HepG2 (cell line): ENCODE data around the gene CAVIN1. TPM values are rescaled to one million over a fixed set of nuclear protein-coding genes. Genes with fewer than 3 reads are reported as not detected.

ENCODE experiments used
- ATAC-seq: fragments of 200-7000 bp; cut with Tn5 transposase; 3 replicates; pipeline ENCODE4 v1.9.1; 2020; ENCODE audit warnings: mild to moderate bottlenecking, moderate library complexity
- BruUV-seq: library from RNA; stranded (reverse); fragments of 400-500 nt; replicated peaks from 2 replicates; lab custom pipeline; 2021; lab: Mats Ljungman, UMichigan
- CTCF ChIA-PET: fragments of 300-600 bp; formaldehyde crosslinking; extraction: SDS; loops from one replicate; lab custom pipeline; 2021; ENCODE audit warnings: low total read pairs, inconsistent platforms, low intra/inter-chr PET ratio; lab: Yijun Ruan, JAX
- POLR2A ChIA-PET: fragments of 350-600 bp; sonication (Branson Sonifier 250); formaldehyde crosslinking; loops from one replicate; lab custom pipeline; 2020; ENCODE audit warnings: antibody characterized with exemption, inconsistent platforms; lab: Yijun Ruan, JAX
- DNase-seq: peaks from one replicate; pipeline ENCODE4 v3.0.0-alpha.2; 2015; ENCODE audit warnings: low spot score
- FAIRE-seq: peaks from 3 replicates; lab custom pipeline; 2011; peaks lifted over from hg19 to GRCh38; lab: Jason Lieb, UNC
- H2AFZ ChIP-seq: one replicate; pipeline ENCODE4 v1.6.1; 2011; ENCODE audit warnings: low read length, inconsistent platforms
- H3K27ac ChIP-seq: fragments of 300-600 bp; 3 replicates; pipeline ENCODE4 v1.8.0; 2011; ENCODE audit warnings: mixed run types, mild to moderate bottlenecking, mixed read lengths, low read length, inconsistent platforms; ENCODE audit not compliant: insufficient read depth; ENCODE audit errors: extremely low read length
- H3K27me3 ChIP-seq, 2 experiments: fragments of 200-600 bp in 1 of 2; 2 replicates in 1 of 2; 3 replicates in 1 of 2; pipeline versions ENCODE4 v1.6.0 to v1.8.0; 2011; ENCODE audit warnings: low read length in 2 of 2, mild to moderate bottlenecking in 2 of 2, moderate library complexity in 2 of 2, inconsistent platforms in 1 of 2; ENCODE audit not compliant: insufficient read depth in 2 of 2, control insufficient read depth in 1 of 2
- H3K36me3 ChIP-seq, 2 experiments: fragments of 200-600 bp in 1 of 2; replicated peaks in 1 of 2; 2 replicates in 1 of 2; 3 replicates in 1 of 2; pipeline versions ENCODE4 v1.5.1 to v1.8.0; 2011; ENCODE audit warnings: low read length in 2 of 2, inconsistent platforms in 1 of 2; ENCODE audit not compliant: insufficient read depth in 2 of 2, control insufficient read depth in 1 of 2
- H3K4me1 ChIP-seq: 2 replicates; pipeline ENCODE4 v1.5.1; 2012; ENCODE audit warnings: low read length, inconsistent platforms; ENCODE audit not compliant: insufficient read depth
- H3K4me2 ChIP-seq: 2 replicates; pipeline ENCODE4 v1.6.0; 2011; ENCODE audit warnings: low read depth, low read length, inconsistent platforms
- H3K4me3 ChIP-seq, 3 experiments: fragments of 200-600 bp in 1 of 3; sonication (generic), shearing (Covaris generic) in 1 of 3; replicated peaks in 1 of 3; 2 replicates each; pipeline ENCODE4 v1.5.1; 2011 to 2016; ENCODE audit warnings: low read length in 3 of 3, inconsistent platforms in 2 of 3, low read depth in 2 of 3, mild to moderate bottlenecking in 2 of 3, control low read depth in 1 of 3, mixed read lengths in 1 of 3; ENCODE audit not compliant: insufficient read depth in 1 of 3
- H3K79me2 ChIP-seq: one replicate; pipeline ENCODE4 v1.6.1; 2011; ENCODE audit warnings: low read length, inconsistent platforms; ENCODE audit not compliant: insufficient read depth
- H3K9ac ChIP-seq: 2 replicates; pipeline ENCODE4 v1.6.0; 2011; ENCODE audit warnings: mild to moderate bottlenecking, low read depth, low read length, inconsistent platforms; ENCODE audit not compliant: insufficient read depth
- H3K9me3 ChIP-seq: 2 replicates; pipeline ENCODE4 v1.5.1; 2012; ENCODE audit warnings: mild to moderate bottlenecking, low read length
- H4K20me1 ChIP-seq: 2 replicates; pipeline ENCODE4 v1.6.0; 2011; ENCODE audit warnings: inconsistent platforms, mild to moderate bottlenecking, low read length, moderate library complexity; ENCODE audit not compliant: insufficient read depth
- AKAP8 ChIP-seq: sonication (generic); formaldehyde crosslinking; IDR thresholded peaks from 2 replicates; pipeline ENCODE4 v1.5.1; 2020; ENCODE audit warnings: mild to moderate bottlenecking, missing genetic modification reagents
- MAFK ChIP-seq, 2 experiments: IDR thresholded peaks in 1 of 2; conservative IDR thresholded peaks in 1 of 2; 2 replicates each; pipeline ENCODE4 v1.6.1; 2011; ENCODE audit warnings: improper control_type of control experiment in 2 of 2, low read length in 2 of 2
- RAD21 ChIP-seq: fragments of 450-650 bp; formaldehyde crosslinking; IDR thresholded peaks from 2 replicates; pipeline ENCODE4 v1.5.0; 2020; ENCODE audit warnings: mild to moderate bottlenecking
- SMC3 ChIP-seq: IDR thresholded peaks from 2 replicates; pipeline ENCODE4 v1.6.1; 2011; ENCODE audit warnings: low read length, improper control_type of control experiment
- STAG1 ChIP-seq: sonication (generic); formaldehyde crosslinking; IDR thresholded peaks from 2 replicates; pipeline ENCODE4 v1.4.0; 2020; ENCODE audit warnings: missing genetic modification reagents
- STAT5B ChIP-seq: sonication (generic); formaldehyde crosslinking; IDR thresholded peaks from 2 replicates; pipeline ENCODE4 v1.4.0; 2020; ENCODE audit warnings: missing genetic modification reagents
- WGBS: methylation state at CpG from one replicate; pipeline ENCODE4 v1.1.6; 2017; ENCODE audit warnings: low lambda C conversion rate; 5-methylcytosine and 5-hydroxymethylcytosine counted together
- in situ Hi-C: cut with HindIII; loops from 2 replicates; pipeline ENCODE4 v1.10.0; 2017; ENCODE audit warnings: low pct_unique_long_range_greater_than_20kb; ENCODE audit not compliant: extremely low pct_ligation_motif_present
- intact Hi-C: fragments of 100-400 bp; cut with micrococcal nuclease; formaldehyde crosslinking; loops from one replicate; pipeline ENCODE4 v1.10.0; 2022; ENCODE audit not compliant: unreplicated experiment
- polyA plus RNA-seq, 8 experiments: library from polyadenylated mRNA; depleted of rRNA in 3 of 8; stranded (reverse) in 7 of 8; unstranded in 1 of 8; fragments of >200 nt; fragmentation: Illumina TruSeq in 4 of 8; extraction: Trizol in 4 of 8; gene quantifications; 2 replicates each; pipeline versions ENCODE4 v1.2.1 to v1.2.3, GENCODE V29; 2011 to 2016; ENCODE audit warnings: low read depth in 4 of 8, missing spikeins in 1 of 8, mixed read lengths in 1 of 8; ENCODE audit not compliant: insufficient read depth in 1 of 8
- total RNA-seq, 5 experiments: library from RNA; depleted of rRNA; stranded (reverse); fragments of >200 nt; fragmentation: Illumina TruSeq; extraction: Trizol; gene quantifications; 2 replicates each; pipeline ENCODE4 v1.2.3, GENCODE V29; 2016; ENCODE audit warnings: low read depth in 1 of 5
- TF ChIP-seq, protein P1 (sequence below): sonication (generic); formaldehyde crosslinking; IDR thresholded peaks from 2 replicates; pipeline ENCODE4 v1.5.0; 2020; ENCODE audit warnings: mild to moderate bottlenecking, missing genetic modification reagents, moderate library complexity
- TF ChIP-seq, protein P2 (sequence below): sonication (generic); formaldehyde crosslinking; IDR thresholded peaks from 2 replicates; pipeline ENCODE4 v1.5.0; 2020; ENCODE audit warnings: mild to moderate bottlenecking, missing genetic modification reagents, borderline replicate concordance

CAVIN1 gene
- total and polyA plus RNA-seq, 2 of the 13 experiments (the other 11 are each of a cell fraction or from before 2014, with no cell fraction given) = 15.9 to 25.5 TPM

DNA sequence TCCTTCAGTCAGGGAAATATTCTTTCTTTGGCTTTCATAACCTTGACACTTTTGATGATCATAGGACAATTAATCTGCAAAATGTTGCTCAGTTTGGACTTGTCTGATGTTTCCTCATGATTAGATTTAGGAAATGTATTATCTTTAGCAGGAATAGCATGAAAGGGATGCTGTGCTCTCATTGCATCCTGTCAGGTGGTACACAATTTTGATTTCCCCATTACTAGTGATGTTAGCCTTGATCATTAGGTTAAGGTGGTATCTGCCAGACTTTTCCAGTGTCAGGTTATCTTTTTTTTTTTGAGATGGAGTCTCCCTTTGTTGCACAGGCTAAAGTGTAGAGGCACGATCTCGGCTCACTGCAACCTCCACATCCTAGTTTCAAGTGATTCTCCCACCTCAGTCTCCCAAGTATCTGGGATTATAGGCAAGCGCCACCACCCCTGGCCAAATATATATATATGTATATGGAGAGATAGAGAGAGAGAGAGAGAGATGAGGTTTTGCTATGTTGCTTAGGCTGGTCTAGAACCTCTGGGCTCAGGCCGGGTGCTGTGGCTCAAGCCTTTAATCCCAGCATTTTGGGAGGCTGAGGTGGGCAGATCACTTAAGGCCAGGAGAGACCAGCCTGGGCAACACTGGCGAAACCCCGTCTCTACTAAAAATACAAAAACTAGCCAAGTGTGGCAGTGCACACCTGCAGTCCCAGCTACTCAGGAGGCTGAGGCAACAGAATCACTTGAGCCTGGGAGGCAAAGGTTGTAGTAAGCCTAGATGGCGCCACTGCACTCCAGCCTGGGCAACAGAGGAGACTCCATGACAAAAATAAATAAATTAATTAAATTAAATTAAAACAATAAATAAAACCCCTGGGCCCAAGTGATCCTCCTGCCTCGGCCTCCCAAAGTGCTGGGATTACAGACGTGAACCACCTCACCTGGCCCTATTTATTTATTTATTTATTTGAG lies 15.8 kb upstream of the CAVIN1 start:
- TF ChIP-seq, protein P1, sequence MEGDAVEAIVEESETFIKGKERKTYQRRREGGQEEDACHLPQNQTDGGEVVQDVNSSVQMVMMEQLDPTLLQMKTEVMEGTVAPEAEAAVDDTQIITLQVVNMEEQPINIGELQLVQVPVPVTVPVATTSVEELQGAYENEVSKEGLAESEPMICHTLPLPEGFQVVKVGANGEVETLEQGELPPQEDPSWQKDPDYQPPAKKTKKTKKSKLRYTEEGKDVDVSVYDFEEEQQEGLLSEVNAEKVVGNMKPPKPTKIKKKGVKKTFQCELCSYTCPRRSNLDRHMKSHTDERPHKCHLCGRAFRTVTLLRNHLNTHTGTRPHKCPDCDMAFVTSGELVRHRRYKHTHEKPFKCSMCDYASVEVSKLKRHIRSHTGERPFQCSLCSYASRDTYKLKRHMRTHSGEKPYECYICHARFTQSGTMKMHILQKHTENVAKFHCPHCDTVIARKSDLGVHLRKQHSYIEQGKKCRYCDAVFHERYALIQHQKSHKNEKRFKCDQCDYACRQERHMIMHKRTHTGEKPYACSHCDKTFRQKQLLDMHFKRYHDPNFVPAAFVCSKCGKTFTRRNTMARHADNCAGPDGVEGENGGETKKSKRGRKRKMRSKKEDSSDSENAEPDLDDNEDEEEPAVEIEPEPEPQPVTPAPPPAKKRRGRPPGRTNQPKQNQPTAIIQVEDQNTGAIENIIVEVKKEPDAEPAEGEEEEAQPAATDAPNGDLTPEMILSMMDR (CRISPR knock-in tag) = peak; percentile 60
- TF ChIP-seq STAT5B (no peak), AKAP8 (no peak), SMC3 (0 out of 2 replicates have a peak, but pooled peaks have one; percentile 20), RAD21 (0 out of 2 replicates have a peak, but pooled peaks have one; percentile 25), STAG1 (peak; percentile 54), MAFK (conservative IDR thresholded peaks at IDR 0.05 in 1 of 2, IDR thresholded peaks at IDR 0.05 in 1 of 2; ENCODE audit: low read length in 2 of 2) (no peak)
- TF ChIP-seq, protein P2, sequence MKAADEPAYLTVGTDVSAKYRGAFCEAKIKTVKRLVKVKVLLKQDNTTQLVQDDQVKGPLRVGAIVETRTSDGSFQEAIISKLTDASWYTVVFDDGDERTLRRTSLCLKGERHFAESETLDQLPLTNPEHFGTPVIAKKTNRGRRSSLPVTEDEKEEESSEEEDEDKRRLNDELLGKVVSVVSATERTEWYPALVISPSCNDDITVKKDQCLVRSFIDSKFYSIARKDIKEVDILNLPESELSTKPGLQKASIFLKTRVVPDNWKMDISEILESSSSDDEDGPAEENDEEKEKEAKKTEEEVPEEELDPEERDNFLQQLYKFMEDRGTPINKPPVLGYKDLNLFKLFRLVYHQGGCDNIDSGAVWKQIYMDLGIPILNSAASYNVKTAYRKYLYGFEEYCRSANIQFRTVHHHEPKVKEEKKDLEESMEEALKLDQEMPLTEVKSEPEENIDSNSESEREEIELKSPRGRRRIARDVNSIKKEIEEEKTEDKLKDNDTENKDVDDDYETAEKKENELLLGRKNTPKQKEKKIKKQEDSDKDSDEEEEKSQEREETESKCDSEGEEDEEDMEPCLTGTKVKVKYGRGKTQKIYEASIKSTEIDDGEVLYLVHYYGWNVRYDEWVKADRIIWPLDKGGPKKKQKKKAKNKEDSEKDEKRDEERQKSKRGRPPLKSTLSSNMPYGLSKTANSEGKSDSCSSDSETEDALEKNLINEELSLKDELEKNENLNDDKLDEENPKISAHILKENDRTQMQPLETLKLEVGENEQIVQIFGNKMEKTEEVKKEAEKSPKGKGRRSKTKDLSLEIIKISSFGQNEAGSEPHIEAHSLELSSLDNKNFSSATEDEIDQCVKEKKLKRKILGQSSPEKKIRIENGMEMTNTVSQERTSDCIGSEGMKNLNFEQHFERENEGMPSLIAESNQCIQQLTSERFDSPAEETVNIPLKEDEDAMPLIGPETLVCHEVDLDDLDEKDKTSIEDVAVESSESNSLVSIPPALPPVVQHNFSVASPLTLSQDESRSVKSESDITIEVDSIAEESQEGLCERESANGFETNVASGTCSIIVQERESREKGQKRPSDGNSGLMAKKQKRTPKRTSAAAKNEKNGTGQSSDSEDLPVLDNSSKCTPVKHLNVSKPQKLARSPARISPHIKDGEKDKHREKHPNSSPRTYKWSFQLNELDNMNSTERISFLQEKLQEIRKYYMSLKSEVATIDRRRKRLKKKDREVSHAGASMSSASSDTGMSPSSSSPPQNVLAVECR (CRISPR knock-in tag) = peak; percentile 25; the same call in 1 of the 2 replicates
- no peaks in the 10 kb centered on the region for H3K27me3 ChIP-seq
- H3K4me3 ChIP-seq = no peak overlapping the region
- intact Hi-C loops (no loop called here), in situ Hi-C loops (no loop called here)
- H3K4me2 ChIP-seq = no peak overlapping the region
- WGBS = 52% methylated on average over 9 of the region's 9 CpGs
- ChIA-PET CTCF (interaction anchor here (1.3 kb wide), 1 partner anchor 88 kb away, joined by 3 read pairs; no protein-coding TSS in a partner anchor), POLR2A (interaction anchor here (0.6 kb wide), 1 partner anchor 97 kb away, joined by 3 read pairs; no protein-coding TSS in a partner anchor)
- H3K79me2 ChIP-seq = no peaks in the 10 kb centered on the region
- H3K36me3 ChIP-seq = no peaks in the 10 kb centered on the region
- FAIRE-seq = no peak
- DNase-seq = peak; percentile 39
- no peak overlapping the region for H2AFZ ChIP-seq
- BruUV-seq = no TSS peak
- no peaks in the 10 kb centered on the region for H4K20me1 ChIP-seq
- no peaks in the 10 kb centered on the region for H3K9me3 ChIP-seq
- H3K27ac ChIP-seq = no peak overlapping the region
- peaks cover 60% of the 10 kb centered on the region for H3K4me1 ChIP-seq
- no peak overlapping the region for H3K9ac ChIP-seq
- ATAC-seq = 0 out of 3 replicates have a peak, but pooled peaks have one; percentile 20
